Right lobe of liver (tissue), 4 donors: Measurements from ENCODE around the gene POPDC3.

Experiments used
- POLR2A ChIP-seq: fragments of 450-650 bp; IDR thresholded peaks from one replicate; pipeline ENCODE4 v1.6.1; 2017; ENCODE audit warnings: antibody characterized with exemption, mild to moderate bottlenecking
- TF ChIP-seq, protein P1 (sequence below), 4 donors: fragments of 200-600 bp in 3 of 4; fragments of 450-650 bp in 1 of 4; IDR thresholded peaks; one replicate each; pipeline versions ENCODE4 v1.5.1 to v1.8.0; 2016 to 2022; ENCODE audit warnings: antibody characterized with exemption in 4 of 4, mild to moderate bottlenecking in 2 of 4
- donor health status: DM: no; HTN: no; CAD: no.
- donor health status: DM: no; HTN: no; CAD: no.
- donor health status: DM: no; HTN: yes; CAD: no.

- TF ChIP-seq, protein P1, sequence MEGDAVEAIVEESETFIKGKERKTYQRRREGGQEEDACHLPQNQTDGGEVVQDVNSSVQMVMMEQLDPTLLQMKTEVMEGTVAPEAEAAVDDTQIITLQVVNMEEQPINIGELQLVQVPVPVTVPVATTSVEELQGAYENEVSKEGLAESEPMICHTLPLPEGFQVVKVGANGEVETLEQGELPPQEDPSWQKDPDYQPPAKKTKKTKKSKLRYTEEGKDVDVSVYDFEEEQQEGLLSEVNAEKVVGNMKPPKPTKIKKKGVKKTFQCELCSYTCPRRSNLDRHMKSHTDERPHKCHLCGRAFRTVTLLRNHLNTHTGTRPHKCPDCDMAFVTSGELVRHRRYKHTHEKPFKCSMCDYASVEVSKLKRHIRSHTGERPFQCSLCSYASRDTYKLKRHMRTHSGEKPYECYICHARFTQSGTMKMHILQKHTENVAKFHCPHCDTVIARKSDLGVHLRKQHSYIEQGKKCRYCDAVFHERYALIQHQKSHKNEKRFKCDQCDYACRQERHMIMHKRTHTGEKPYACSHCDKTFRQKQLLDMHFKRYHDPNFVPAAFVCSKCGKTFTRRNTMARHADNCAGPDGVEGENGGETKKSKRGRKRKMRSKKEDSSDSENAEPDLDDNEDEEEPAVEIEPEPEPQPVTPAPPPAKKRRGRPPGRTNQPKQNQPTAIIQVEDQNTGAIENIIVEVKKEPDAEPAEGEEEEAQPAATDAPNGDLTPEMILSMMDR (IDR thresholded peaks at IDR 0.05) = no peak
- no peak for TF ChIP-seq POLR2A
Measured at GRCh38 chr6:105199711-105200110, 19.9 kb upstream of the POPDC3 start.
